BE2C (cell line): ENCODE measurements around the gene MAP3K5.

Source experiments
- DNase-seq: peaks from one replicate; pipeline ENCODE4 v3.0.0-alpha.2; 2020
- H3K27me3 ChIP-seq: fragments of 250-450 bp; sonication (Bioruptor Pico); 2 replicates; pipeline ENCODE4 v1.5.1; 2020; ENCODE audit warnings: mild to moderate bottlenecking
- H3K36me3 ChIP-seq: fragments of 250-450 bp; sonication (Bioruptor Pico); 2 replicates; pipeline ENCODE4 v1.5.1; 2020; ENCODE audit warnings: mild to moderate bottlenecking
- H3K4me1 ChIP-seq: fragments of 250-450 bp; sonication (Bioruptor Pico); 2 replicates; pipeline ENCODE4 v1.5.1; 2020
- H3K4me3 ChIP-seq: 2 replicates; pipeline ENCODE4 v1.5.1; 2011; ENCODE audit warnings: low read depth, low read length
- H3K9me3 ChIP-seq: fragments of 250-450 bp; sonication (Bioruptor Pico); 2 replicates; pipeline ENCODE4 v1.5.1; 2020
- TF ChIP-seq, protein P1 (sequence below): IDR thresholded peaks from 2 replicates; pipeline ENCODE4 v1.5.1; 2012; ENCODE audit warnings: mild to moderate bottlenecking, low read depth, low read length

MAP3K5 gene

DNA sequence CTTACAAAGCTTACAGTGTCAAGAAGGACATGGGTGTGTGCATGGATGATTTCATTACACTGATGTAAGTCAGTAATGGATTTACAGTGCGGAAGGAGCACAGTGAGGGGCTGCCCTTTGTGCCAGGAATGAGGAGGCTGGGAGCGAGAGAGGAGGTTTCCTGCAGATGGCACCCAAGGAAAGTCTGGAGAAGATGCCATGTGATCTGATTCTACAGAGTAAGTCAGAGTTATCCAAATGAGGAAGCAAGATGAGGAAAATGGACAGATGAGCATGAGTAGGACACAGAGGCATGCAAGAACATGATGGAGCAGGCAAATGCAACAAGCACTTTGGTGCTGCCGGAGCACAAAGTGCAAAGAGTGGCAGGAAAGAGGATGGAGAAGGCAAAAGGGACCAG lies 271.8 kb downstream of the MAP3K5 start:
- DNase-seq, result no peak
- TF ChIP-seq, protein P1, sequence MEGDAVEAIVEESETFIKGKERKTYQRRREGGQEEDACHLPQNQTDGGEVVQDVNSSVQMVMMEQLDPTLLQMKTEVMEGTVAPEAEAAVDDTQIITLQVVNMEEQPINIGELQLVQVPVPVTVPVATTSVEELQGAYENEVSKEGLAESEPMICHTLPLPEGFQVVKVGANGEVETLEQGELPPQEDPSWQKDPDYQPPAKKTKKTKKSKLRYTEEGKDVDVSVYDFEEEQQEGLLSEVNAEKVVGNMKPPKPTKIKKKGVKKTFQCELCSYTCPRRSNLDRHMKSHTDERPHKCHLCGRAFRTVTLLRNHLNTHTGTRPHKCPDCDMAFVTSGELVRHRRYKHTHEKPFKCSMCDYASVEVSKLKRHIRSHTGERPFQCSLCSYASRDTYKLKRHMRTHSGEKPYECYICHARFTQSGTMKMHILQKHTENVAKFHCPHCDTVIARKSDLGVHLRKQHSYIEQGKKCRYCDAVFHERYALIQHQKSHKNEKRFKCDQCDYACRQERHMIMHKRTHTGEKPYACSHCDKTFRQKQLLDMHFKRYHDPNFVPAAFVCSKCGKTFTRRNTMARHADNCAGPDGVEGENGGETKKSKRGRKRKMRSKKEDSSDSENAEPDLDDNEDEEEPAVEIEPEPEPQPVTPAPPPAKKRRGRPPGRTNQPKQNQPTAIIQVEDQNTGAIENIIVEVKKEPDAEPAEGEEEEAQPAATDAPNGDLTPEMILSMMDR, result no peak
- no peaks in the 10 kb centered on the region for H3K36me3 ChIP-seq

DNA sequence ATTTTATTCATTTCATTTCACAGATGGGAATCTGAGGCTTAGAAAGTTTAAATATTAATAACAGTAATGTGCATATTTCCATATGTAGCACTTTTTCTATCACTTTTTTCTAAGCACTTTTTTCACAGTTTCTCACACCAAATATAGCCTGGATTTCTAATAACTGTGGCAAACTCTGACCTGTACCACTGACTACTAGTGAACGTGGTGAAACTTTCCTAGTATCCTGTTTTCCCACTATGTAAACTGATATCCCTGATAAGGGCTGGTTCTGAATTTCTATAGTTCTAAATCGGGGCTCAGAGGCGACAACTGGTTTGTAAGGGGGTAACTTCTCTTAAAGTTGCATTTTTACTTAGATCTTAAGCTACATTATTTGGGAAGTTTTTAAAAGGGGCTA lies 274.7 kb downstream of the MAP3K5 start:
- no peak for DNase-seq

More for the DNA sequence above, 271.8 kb downstream of the MAP3K5 start:
- Histone ChIP-seq H3K4me3 (no peak overlapping the region), H3K4me1 (peaks cover 42% of the 10 kb centered on the region), H3K9me3 (no peaks in the 10 kb centered on the region), H3K27me3 (no peaks in the 10 kb centered on the region)

DNA sequence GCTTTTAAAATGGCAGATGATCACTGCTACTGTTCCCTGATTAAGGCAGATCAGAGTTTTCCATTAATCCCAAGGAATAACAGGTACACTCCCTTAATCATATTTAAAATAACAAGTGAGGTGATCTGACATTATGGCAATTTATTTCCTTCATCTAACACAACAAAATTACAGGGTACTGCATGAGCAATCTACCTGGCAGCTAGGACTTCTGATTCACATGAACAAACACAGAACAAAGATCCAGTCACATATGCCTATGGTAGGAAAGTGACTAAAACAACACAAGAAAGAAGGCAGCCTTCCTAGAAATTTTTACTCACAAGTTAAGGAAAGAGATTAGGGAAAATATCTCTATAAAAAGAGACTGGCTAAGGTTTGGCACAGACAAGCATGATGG lies 275.3 kb downstream of the MAP3K5 start:
- Histone ChIP-seq H3K36me3 (no peaks in the 10 kb centered on the region), H3K27me3 (no peaks in the 10 kb centered on the region), H3K4me1 (peaks cover 35% of the 10 kb centered on the region), H3K9me3 (no peaks in the 10 kb centered on the region), H3K4me3 (no peak overlapping the region)
- TF ChIP-seq, protein P1, result no peak
- DNase-seq, result no peak

More for the DNA sequence above, 274.7 kb downstream of the MAP3K5 start:
- TF ChIP-seq, protein P1, result no peak
- Histone ChIP-seq H3K27me3 (no peaks in the 10 kb centered on the region), H3K36me3 (no peaks in the 10 kb centered on the region), H3K4me1 (peaks cover 34% of the 10 kb centered on the region), H3K9me3 (no peaks in the 10 kb centered on the region), H3K4me3 (no peak overlapping the region)

DNA sequence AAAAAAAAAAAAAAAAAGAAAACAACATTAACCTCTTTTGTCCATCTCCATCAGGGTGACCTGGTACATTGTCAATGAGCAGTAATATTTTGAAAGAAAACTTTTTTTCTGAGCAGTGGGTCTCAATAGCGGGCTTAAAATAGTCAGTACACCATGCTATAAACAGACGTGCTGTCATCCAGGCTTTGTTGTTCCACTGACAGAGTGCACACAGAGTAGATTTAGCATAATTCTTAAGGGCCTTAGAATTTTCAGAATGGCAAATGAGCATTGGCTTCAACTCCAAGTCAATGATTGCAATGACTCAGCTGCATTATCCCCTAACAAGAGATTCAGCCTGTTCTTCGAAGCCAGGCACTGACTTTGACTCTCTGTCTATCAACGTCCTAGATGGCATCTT lies 277.7 kb downstream of the MAP3K5 start:
- Histone ChIP-seq H3K4me3 (no peak overlapping the region), H3K9me3 (no peaks in the 10 kb centered on the region), H3K4me1 (peaks cover 27% of the 10 kb centered on the region), H3K27me3 (no peaks in the 10 kb centered on the region), H3K36me3 (no peaks in the 10 kb centered on the region)
- TF ChIP-seq, protein P1, result no peak
- no peak for DNase-seq

DNA sequence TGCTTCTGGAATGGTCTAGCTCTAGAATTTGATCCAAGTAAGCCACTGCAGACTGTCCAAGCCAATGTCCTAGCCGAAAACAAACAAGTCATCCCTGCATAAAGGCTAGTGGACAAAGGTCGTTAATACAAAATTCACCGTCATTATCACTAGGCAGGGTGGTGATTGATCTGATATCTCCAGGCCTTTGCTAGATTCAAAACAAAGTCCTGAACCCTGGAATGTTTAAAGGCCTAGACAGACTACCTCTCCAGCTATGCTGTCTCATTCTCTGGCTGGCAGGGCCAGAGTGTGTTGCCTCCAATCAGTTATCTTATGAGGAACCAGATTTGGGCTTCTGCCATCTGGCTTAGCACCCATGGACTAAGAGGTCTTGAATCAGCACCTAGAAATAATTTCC lies 280.4 kb downstream of the MAP3K5 start:
- H3K36me3 ChIP-seq, result no peaks in the 10 kb centered on the region
- no peak for DNase-seq
- no peaks in the 10 kb centered on the region for H3K27me3 ChIP-seq
- no peaks in the 10 kb centered on the region for H3K9me3 ChIP-seq
- H3K4me3 ChIP-seq, result no peak overlapping the region
- peaks cover 3% of the 10 kb centered on the region; the same call in 1 of the 2 replicates for H3K4me1 ChIP-seq
- TF ChIP-seq, protein P1, result no peak

DNA sequence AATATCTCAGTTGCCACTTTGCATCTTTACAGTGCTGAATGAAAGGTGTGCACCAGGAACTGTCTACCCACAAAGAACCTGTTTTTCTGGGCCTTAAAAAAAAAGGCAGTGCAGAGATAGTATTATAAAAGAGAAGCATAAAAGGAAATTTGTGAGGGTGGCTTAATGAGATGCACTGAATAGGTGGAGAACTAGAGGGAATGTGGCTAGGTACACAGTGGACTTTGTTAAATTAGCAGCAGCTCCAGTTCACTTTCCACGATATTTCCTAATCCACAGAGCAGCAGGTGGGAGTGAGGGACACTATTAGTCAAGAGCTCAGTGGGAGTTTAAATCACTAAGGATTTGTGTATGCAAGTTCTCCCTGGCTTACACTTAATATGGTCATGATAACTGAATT lies 280.9 kb downstream of the MAP3K5 start:
- Histone ChIP-seq H3K4me1 (peaks cover 3% of the 10 kb centered on the region; the same call in 1 of the 2 replicates), H3K9me3 (no peaks in the 10 kb centered on the region), H3K27me3 (no peaks in the 10 kb centered on the region), H3K36me3 (no peaks in the 10 kb centered on the region), H3K4me3 (no peak overlapping the region)
- TF ChIP-seq, protein P1, result no peak
- no peak for DNase-seq
